Brain microvascular endothelial cell (primary cell): ENCODE measurements around the gene GALP.
"Not testable (repeated sequence)": the region's sequence is repeated elsewhere in the genome, so short reads cannot be mapped to it uniquely, and the experiment has no call there.

Experiments used
- DNase-seq: peaks from one replicate; pipeline ENCODE4 v3.0.0-alpha.2; 2020
- H3K27ac ChIP-seq: fragments of 250-450 bp; sonication (Bioruptor Pico); 2 replicates; pipeline ENCODE4 v1.5.1; 2020; ENCODE audit warnings: mild to moderate bottlenecking, moderate library complexity
- H3K27me3 ChIP-seq: fragments of 250-450 bp; sonication (Bioruptor Pico); replicated peaks from 2 replicates; pipeline ENCODE4 v1.5.1; 2020; ENCODE audit warnings: mild to moderate bottlenecking
- H3K36me3 ChIP-seq: fragments of 250-450 bp; sonication (Bioruptor Pico); replicated peaks from 2 replicates; pipeline ENCODE4 v1.5.1; 2020; ENCODE audit warnings: mild to moderate bottlenecking
- H3K4me3 ChIP-seq: 2 replicates; pipeline ENCODE4 v1.5.1; 2011; ENCODE audit warnings: low read depth, mild to moderate bottlenecking, control low read depth, low read length, moderate library complexity
- CTCF ChIP-seq: IDR thresholded peaks from 2 replicates; pipeline ENCODE4 v1.5.1; 2011; ENCODE audit warnings: low read depth, mild to moderate bottlenecking, moderate library complexity, low read length, control low read depth, inconsistent platforms; ENCODE audit errors: missing control alignments
- in situ Hi-C: cut with HindIII; loops from 2 replicates; pipeline ENCODE4 v1.10.0; 2017; ENCODE audit warnings: low sequenced_read_pairs, low pct_ligation_motif_present

GALP gene

DNA sequence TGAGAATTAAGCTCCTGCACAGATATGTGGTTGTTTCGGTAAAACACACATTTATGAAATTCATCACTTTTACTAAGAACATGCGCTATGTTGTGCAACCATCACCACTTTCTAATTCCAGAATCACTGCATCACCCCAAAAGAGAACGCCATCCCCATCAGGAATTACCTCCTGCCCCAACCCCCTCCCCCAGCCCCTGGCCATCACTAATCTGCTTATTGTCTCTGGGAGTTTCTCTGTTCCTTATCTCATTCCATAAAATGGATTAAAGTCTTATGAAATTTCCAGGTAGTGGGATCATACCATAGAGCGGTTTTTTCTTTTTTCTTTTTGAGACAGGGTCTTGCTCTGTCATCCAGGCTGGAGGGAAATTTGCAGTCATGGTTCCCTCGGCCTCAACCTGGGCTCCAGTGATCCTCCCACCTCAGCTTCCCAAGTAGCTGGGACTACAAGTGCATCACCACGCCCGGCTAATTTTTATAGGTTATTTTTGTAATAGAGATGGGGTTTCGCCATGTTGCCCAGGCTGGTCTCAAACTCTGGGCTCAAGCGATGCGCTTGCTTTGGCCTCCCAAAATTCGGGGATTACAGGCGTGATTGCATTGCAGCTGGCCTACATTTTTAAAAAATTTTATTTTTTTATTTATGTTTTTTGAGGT, 18.3 kb downstream of the GALP start:
- TF ChIP-seq CTCF, result no peak
- H3K27me3 ChIP-seq, result no peaks in the 10 kb centered on the region
- in situ Hi-C loops, result no loop called here
- no peak overlapping the region for H3K27ac ChIP-seq
- H3K36me3 ChIP-seq, result no peaks in the 10 kb centered on the region
- no peak overlapping the region for H3K4me3 ChIP-seq
- no peak for DNase-seq

GRCh38 chr19:56197646-56198045, 21.8 kb downstream of the GALP start, which contains the start of gene ZSCAN5B:
ZSCAN5B (minus strand) TSS chr19:56197783; CDS start chr19:56193052, 4,731 bp downstream.
- H3K4me3 ChIP-seq, H3K27ac ChIP-seq, DNase-seq, H3K27me3 ChIP-seq, in situ Hi-C loops, H3K36me3 ChIP-seq: not testable (repeated sequence)

DNA sequence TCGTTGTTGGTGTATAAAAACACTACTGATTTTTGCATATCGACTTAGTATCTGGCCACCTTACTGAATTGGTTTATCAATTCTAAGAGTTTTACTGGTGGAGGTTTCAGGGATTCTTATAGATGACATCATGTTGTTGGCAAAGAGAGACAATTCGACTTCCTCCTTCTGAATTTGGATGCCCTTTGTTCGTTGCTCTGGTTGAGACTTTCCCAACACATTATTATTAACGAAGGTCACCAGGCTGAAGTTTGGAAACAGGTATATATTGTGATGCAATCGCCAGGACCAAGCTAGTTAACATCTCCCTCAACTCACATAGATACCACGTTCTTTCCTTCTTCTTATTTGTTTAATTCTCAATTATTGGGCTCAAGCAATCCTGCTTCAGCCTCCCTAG, 23.9 kb downstream of the GALP start:
- no peak for TF ChIP-seq CTCF
- in situ Hi-C loops, result no loop called here
- Histone ChIP-seq H3K4me3 (no peak overlapping the region), H3K27ac (no peak overlapping the region), H3K36me3 (no peaks in the 10 kb centered on the region), H3K27me3 (no peaks in the 10 kb centered on the region)
- no peak for DNase-seq

DNA sequence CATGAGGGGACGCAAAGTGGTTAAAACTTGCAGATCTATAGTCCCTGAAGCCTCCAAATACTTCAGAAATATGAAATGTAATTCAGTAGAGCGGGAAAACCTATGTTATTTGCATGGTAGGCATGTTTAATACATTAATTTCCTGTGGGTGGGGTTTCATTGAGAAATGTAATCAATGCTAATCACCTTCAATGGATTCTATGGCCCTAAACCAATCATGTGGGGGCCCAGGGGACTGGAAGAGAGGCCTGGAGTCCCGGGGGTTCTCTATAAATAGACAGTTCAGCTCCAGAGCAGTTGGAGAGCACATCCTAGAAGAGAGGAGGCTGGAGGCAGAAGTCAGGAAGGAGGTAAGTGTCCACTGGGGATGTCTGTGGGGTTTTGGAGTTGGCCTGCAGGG, 26.2 kb downstream of the GALP start, which contains the start of gene ZSCAN5C:
Gene ZSCAN5C, plus strand, starts transcription at position 301 of the 400 bp plus-strand sequence. CDS start 3,641 bp downstream, outside the sequence.
- no peak for DNase-seq
- Histone ChIP-seq H3K36me3 (no peaks in the 10 kb centered on the region), H3K27ac (no peak within 1 kb of the TSS), H3K27me3 (no peaks in the 10 kb centered on the region), H3K4me3 (no peak within 1 kb of the TSS)
- in situ Hi-C loops, result no loop called here
- TF ChIP-seq CTCF, result no peak

DNA sequence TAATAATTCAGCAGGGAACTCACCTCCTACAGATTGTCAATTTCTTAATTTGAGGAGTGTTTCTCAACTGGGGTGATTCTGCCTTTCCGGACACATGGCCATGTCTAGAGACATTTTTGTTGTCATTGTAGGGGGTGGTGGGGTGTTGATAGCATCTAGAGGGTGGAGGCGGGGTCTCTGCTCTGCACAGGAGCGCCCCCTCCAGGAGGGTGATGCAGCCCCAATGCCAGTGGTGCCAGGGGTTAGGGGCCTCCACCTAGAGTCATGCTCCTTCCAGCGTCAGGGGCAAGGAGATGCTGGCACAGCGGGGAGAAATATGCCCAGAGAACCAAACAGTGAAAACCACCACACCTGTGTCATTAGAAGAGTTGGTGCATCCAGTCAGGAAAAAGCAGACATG, 31.8 kb downstream of the GALP start:
- H3K27ac ChIP-seq, H3K4me3 ChIP-seq, H3K27me3 ChIP-seq, in situ Hi-C loops, DNase-seq, H3K36me3 ChIP-seq: not testable (repeated sequence)

DNA sequence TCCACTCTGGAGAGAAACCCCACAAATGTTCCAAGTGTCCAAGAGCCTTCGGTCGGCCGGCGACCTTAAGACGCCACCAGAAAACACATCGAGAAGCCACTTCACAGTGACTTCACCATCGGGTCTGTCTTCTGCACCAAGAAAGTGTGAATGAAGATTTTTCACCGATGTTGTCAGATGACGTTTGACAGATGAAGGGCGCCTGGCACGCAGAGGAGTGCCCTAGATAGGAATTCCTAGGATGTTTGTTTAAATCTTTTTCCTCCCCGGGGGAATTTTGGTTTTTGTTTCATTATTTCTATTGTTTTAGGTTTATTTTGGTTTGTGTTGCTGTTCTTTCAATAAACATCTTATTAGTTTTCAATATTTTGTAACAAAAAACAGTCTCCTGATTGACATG, 33.3 kb downstream of the GALP start:
- Histone ChIP-seq H3K36me3 (no peaks in the 10 kb centered on the region), H3K27me3 (no peaks in the 10 kb centered on the region), H3K4me3 (no peak overlapping the region), H3K27ac (no peak overlapping the region)
- DNase-seq, result no peak
- no peak for TF ChIP-seq CTCF
- in situ Hi-C loops, result no loop called here

DNA sequence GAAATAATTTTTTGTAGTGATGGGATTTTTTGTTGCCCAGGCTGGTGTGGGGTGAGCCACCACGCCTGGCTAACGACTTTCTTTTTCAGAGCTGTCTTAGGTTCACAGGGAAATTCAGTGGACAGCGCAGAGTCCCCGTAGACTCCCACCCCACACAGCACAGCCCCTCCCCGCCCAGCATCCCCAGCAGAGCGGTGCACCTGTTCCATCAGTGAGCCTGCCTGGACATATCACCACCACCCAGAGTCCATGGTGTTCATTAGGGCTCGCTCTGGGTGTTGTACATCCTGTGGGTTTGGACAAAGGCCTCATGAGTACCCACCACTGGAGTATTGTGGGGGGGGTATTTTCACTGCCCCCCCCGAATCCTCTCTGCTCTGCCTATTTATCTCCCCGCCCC, 34.2 kb downstream of the GALP start:
- H3K27me3 ChIP-seq, DNase-seq, in situ Hi-C loops, H3K36me3 ChIP-seq, H3K27ac ChIP-seq, H3K4me3 ChIP-seq: not testable (repeated sequence)
